Measurements from ENCODE around the gene NEURL1B.
"Not testable (repeated sequence)": the region's sequence is repeated elsewhere in the genome, so short reads cannot be mapped to it uniquely, and the experiment has no call there.

Gene NEURL1B

GRCh38 chr5:172707285-172708182, 66.5 kb downstream of the NEURL1B start:
- TF ChIP-seq ZFX (IDR thresholded peaks at IDR 0.05), result no peak
- TF ChIP-seq, protein P1, sequence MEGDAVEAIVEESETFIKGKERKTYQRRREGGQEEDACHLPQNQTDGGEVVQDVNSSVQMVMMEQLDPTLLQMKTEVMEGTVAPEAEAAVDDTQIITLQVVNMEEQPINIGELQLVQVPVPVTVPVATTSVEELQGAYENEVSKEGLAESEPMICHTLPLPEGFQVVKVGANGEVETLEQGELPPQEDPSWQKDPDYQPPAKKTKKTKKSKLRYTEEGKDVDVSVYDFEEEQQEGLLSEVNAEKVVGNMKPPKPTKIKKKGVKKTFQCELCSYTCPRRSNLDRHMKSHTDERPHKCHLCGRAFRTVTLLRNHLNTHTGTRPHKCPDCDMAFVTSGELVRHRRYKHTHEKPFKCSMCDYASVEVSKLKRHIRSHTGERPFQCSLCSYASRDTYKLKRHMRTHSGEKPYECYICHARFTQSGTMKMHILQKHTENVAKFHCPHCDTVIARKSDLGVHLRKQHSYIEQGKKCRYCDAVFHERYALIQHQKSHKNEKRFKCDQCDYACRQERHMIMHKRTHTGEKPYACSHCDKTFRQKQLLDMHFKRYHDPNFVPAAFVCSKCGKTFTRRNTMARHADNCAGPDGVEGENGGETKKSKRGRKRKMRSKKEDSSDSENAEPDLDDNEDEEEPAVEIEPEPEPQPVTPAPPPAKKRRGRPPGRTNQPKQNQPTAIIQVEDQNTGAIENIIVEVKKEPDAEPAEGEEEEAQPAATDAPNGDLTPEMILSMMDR (conservative IDR thresholded peaks at IDR 0.05), result peak; percentile 84
- no peak overlapping the region for H3K27ac ChIP-seq

DNA sequence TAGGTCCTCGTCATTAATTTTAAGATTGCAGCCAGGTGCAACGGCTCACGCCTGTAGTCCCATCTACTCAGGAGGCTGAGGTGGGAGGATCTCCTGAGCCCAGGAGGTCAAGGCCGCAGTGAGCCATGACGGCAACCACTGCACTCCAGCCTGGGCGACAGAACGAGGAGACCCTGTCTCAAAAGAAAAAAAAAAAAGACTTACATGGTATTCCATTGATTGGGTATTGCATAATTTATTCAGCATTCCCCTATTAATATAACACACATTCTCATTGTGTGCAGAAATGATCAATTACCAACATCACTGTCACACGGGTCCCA, 67.1 kb downstream of the NEURL1B start:
- TF ChIP-seq, protein P1 (conservative IDR thresholded peaks at IDR 0.05), result no peak
- no peak for TF ChIP-seq ZFX (IDR thresholded peaks at IDR 0.05)
- no peak overlapping the region for H3K27ac ChIP-seq

DNA sequence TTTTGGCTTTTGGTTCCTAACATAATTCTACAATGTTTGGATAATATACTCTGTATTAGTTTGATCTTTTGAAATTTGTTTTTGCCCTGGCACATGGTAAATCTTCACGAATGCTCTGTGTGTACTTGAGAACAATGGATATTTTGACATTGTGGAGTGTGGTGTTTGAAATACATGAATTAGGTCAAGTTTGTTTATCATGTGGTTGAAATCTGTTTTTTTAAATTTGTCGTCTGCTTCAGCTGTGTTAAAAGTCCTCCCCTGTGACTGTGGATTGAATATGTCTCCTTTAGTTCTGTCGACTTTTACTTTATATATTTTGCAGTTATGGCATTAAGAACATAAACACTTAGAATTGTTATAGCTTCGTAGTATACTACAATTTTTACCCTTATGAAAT, 69.6 kb downstream of the NEURL1B start:
- no peak overlapping the region for H3K27ac ChIP-seq
- TF ChIP-seq ZFX (IDR thresholded peaks at IDR 0.05), result no peak
- TF ChIP-seq, protein P1 (conservative IDR thresholded peaks at IDR 0.05), result no peak

DNA sequence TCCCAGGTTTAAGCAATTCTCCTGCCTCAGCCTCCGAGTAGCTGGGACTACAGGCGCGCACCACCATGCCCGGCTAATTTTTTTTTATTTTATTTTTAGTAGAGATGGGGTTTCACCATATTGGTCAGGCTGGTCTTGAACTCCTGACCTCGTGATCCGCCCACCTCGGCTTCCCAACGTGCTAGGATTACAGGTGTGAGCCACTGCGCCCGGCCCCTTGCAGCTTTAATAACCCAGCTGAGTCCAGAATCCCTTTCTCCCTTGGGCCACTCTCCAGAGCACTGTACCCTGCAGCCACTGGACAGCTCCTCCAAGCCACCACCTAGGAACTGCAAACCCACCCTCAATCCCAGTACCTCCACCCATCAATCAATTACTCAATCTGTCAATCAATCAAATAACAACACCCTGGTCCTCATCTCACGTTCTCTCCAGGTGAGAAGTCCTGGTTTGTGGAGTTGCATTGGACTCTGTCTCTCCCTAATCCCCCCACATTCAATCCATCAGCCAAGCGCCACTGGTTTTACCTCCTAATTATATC, 70.3 kb downstream of the NEURL1B start:
- H3K27ac ChIP-seq, result not testable (repeated sequence)

DNA sequence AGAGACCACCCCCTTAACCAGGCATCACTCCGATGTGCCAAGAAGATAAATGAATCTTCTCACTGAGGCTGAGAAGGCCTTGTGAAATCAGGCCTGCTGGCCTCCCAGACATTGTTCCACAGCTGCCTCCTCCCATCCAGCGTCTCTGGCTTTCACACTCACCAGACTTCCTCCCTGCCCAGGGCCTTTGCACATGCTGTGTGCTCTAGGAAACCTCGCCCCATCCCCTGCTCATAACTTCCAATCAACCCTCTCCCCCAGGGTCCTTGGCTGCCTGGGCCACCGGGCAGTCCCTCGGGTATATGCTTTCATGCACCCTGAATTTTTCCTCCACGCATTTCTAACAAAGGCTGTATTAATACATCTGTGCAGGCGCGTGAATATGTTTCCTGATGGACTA, 71.5 kb downstream of the NEURL1B start:
- TF ChIP-seq ZFX (IDR thresholded peaks at IDR 0.05), result no peak
- TF ChIP-seq, protein P1 (conservative IDR thresholded peaks at IDR 0.05), result no peak
- no peak overlapping the region for H3K27ac ChIP-seq

DNA sequence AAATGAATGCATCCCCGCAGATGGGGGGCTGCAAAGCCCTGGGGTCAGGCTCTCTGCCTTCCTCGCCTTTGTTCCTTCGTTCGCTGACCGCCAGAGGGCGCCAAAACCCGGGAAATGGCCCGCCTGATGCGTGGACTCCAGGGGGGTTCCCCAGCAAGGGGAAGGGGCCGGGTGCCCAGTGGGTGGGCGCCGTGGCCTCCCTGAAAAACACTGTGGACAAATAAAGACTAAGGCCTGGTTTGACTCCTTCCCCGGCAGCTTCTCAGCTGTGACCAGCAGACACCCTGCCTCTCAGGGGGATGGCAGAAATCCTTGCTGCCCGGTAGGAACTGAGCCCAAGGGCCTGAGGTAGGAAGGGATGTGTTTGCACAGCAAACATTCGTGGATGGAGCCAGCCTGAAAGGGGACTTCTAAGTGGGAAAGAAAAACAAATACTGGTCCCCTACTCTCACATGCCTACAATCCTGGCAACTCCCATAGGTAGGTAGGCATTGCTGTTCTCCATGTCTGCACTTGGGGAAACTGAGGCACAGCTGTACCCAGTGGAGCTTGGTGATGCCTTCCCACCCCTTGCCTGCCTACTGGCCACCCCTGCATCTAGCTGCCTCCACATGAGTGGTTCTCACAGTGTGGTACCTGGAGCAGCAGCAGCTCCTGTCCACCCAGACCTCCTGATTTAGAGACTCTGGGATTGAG, 72.2 kb downstream of the NEURL1B start:
- TF ChIP-seq ZFX (IDR thresholded peaks at IDR 0.05), result no peak
- TF ChIP-seq, protein P1 (conservative IDR thresholded peaks at IDR 0.05), result peak; percentile 96
- no peak overlapping the region for H3K27ac ChIP-seq

DNA sequence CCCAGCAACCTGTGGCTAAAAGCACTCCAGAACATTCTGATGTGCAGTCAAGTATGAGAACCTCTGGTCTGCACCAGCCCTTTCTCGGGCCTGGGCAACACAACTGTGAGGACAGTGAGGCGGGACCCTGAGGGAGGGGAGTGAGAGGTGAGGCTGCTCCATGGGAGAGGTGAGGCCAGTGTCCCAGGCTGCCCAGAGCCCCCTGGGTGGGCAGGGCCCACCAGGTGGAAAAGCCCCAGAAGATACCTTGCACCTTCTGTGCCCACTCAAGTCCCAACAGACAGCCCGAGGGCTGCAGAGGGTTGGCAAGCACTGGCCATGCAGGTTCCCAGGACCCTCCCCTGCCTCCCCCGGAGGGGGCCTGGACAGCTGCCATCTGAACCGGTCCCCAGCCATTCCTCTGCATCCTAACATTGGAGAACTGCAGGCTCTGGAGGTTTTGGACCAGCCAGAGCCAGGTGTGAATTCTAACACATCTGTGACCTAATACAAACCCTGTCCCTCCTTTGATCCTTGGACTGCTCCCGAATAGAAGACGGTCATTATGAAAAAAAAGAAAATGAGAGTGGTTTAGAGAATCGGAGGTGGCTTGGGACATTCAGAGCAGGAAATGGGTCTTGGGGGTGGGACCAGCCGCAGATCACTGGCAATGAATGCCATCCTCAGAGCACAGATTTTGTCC, 72.9 kb downstream of the NEURL1B start:
- no peak overlapping the region for H3K27ac ChIP-seq

More for the DNA sequence above, 72.9 kb downstream of the NEURL1B start:
- TF ChIP-seq, protein P1 (conservative IDR thresholded peaks at IDR 0.05), result no peak
- TF ChIP-seq ZFX (IDR thresholded peaks at IDR 0.05), result no peak
